Measurements from ENCODE around the gene NHLRC4.

The NHLRC4 gene

GRCh38 chr16:564690-565418, 2.0 kb upstream of the NHLRC4 start (continued):
- TF ChIP-seq POU6F1 (CRISPR knock-in tag; IDR thresholded peaks at IDR 0.05; ENCODE audit: borderline replicate concordance, low read depth) (no peak), RARB (CRISPR knock-in tag; IDR thresholded peaks at IDR 0.05) (no peak), OSR1 (CRISPR knock-in tag; IDR thresholded peaks at IDR 0.05) (no peak)

- ATAC-seq: peak; percentile 50
- TF ChIP-seq ESRRG (CRISPR knock-in tag; IDR thresholded peaks at IDR 0.05): no peak
- no peak for TF ChIP-seq ARNTL (CRISPR knock-in tag; IDR thresholded peaks at IDR 0.05; ENCODE audit: borderline replicate concordance, low read depth)
- TF ChIP-seq CSDC2 (CRISPR knock-in tag; IDR thresholded peaks at IDR 0.05): no peak
- TF ChIP-seq ZFP30 (CRISPR knock-in tag; IDR thresholded peaks at IDR 0.05): no peak
- TF ChIP-seq POU6F1 (CRISPR knock-in tag; IDR thresholded peaks at IDR 0.05; ENCODE audit: borderline replicate concordance, low read depth): no peak
- TF ChIP-seq CREB5 (CRISPR knock-in tag; IDR thresholded peaks at IDR 0.05; ENCODE audit: low read depth): no peak
- TF ChIP-seq ISL1 (CRISPR knock-in tag; IDR thresholded peaks at IDR 0.05): no peak
- TF ChIP-seq TCF4 (CRISPR knock-in tag; IDR thresholded peaks at IDR 0.05; ENCODE audit: borderline replicate concordance): 0 out of 2 replicates have a peak, but pooled peaks have one; percentile 15
- no peak for TF ChIP-seq ZNF565 (CRISPR knock-in tag; conservative IDR thresholded peaks at IDR 0.05; ENCODE audit: low read depth)
- TF ChIP-seq CSRNP3 (CRISPR knock-in tag; IDR thresholded peaks at IDR 0.05): no peak
- no peak for TF ChIP-seq ZNF8 (CRISPR knock-in tag; IDR thresholded peaks at IDR 0.05)
- 0 out of 2 replicates have a peak, but pooled peaks have one; percentile 21 for TF ChIP-seq PATZ1 (CRISPR knock-in tag; IDR thresholded peaks at IDR 0.05; ENCODE audit: borderline replicate concordance)
Measured at GRCh38 chr16:565419-566330, 1.1 kb upstream of the NHLRC4 start.

- no peak for TF ChIP-seq ARNTL (CRISPR knock-in tag; IDR thresholded peaks at IDR 0.05; ENCODE audit: borderline replicate concordance, low read depth)
- no peak for TF ChIP-seq TOX (CRISPR knock-in tag; IDR thresholded peaks at IDR 0.05; ENCODE audit: borderline replicate concordance)
- no peak for TF ChIP-seq SNAI2 (CRISPR knock-in tag; IDR thresholded peaks at IDR 0.05)
- no peak for TF ChIP-seq PPARA (CRISPR knock-in tag; IDR thresholded peaks at IDR 0.05; ENCODE audit: borderline replicate concordance)
- no peak for TF ChIP-seq ZNF565 (CRISPR knock-in tag; conservative IDR thresholded peaks at IDR 0.05; ENCODE audit: low read depth)
- TF ChIP-seq TCF4 (CRISPR knock-in tag; IDR thresholded peaks at IDR 0.05; ENCODE audit: borderline replicate concordance): no peak
- no peak for TF ChIP-seq PATZ1 (CRISPR knock-in tag; IDR thresholded peaks at IDR 0.05; ENCODE audit: borderline replicate concordance)
- TF ChIP-seq ESRRG (CRISPR knock-in tag; IDR thresholded peaks at IDR 0.05): no peak
- no peak for ATAC-seq
Measured at GRCh38 chr16:567373-568256, 810 bp downstream of the NHLRC4 start.

Data from SK-N-SH treated with all-trans-retinoic acid at 6 μM for 48 hours (cell line).